Sciatic nerve (tissue), 2 donors: ENCODE results near the gene PTPRN2. TPM values are rescaled to one million over a fixed set of nuclear protein-coding genes. Genes with fewer than 3 reads are reported as not detected.
"Not testable (repeated sequence)": the region's sequence is repeated elsewhere in the genome, so short reads cannot be mapped to it uniquely, and the experiment has no call there.

ENCODE experiments used
- ATAC-seq: fragments of 200-7000 bp; cut with Tn5 transposase; one replicate; pipeline ENCODE4 v1.9.1; 2020; ENCODE audit warnings: mild to moderate bottlenecking, moderate library complexity
- DNase-seq: peaks from one replicate; pipeline ENCODE4 v3.0.0-alpha.2; 2020; ENCODE audit warnings: low spot score
- intact Hi-C: fragments of 100-400 bp; cut with DNase I; formaldehyde crosslinking; loops from one replicate; pipeline ENCODE4 v1.14.2; 2022
- total RNA-seq: library from RNA; stranded (reverse); fragmentation: NEBNext Ultra II Directional; extraction: Animal tissue kit (Norgen Biotek cat#: 25700); gene quantifications from one replicate; pipeline ENCODE4 v1.2.1, GENCODE V29; 2021
- donor health status: DM: no; HTN: no; CAD: no.
- donor health status: DM: no; HTN: no; CAD: no.

PTPRN2 gene
- total RNA-seq, 1 donor from 2014 or later = 12.7 TPM

DNA sequence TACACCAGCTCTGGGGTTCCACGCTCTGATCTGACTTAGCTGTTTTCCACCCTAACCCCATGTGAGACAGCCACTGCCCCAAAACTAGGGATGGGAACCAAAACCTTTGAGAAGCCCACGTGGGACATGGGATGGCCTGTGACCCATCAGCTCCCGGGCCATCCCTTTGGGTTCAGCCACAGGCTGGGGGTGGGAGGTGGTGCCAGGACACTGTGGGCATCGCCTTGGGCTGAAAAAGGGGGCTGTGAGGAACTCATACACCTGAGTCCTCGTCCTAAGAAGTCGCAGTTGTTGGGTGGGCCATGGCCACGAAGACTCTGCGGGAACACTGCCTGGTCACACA is 871.7 kb downstream of the PTPRN2 start:
- DNase-seq = no peak
- no peak for ATAC-seq
- intact Hi-C loops = no loop called here

GRCh38 chr7:157715071-157715937 is 872.3 kb downstream of the PTPRN2 start:
- ATAC-seq (no peak), DNase-seq (peak; percentile 42)
- intact Hi-C loops = no loop called here

- no peak for ATAC-seq
- peak; percentile 56 for DNase-seq
- intact Hi-C loops = no loop called here
These were observed 873.2 kb downstream of the PTPRN2 start for GRCh38 chr7:157714166-157715070.

GRCh38 chr7:157713591-157713990 is 874.0 kb downstream of the PTPRN2 start:
- ATAC-seq (no peak), DNase-seq (no peak)
- intact Hi-C loops = no loop called here

DNA sequence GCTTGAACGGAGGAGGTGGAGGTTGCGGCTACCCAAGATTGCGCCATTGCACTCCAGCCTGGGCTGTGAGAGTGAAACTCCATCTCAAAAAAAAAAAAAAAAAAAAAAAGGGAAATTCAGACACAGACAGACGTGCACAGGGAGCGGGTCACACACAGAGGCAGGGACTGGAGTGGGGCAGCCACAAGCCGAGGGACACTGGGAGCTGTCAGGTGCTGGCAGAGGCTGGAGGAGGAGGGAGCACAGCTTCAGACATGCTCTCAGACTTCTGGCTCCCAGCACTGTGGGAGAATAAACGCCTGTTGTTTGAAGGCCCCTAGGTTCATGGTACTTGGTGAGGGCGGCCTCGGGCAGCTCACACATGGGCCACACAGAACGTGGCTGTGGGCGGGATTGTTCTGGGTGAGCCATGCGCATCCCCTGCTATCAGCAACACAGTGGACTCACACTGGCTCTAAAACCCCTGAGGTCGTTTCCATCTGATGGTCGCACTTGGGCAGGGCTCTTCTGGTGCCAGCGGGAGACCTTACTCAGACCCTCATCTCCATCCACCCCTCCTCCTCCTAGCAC is 874.9 kb downstream of the PTPRN2 start:
- DNase-seq = no peak
- no peak for ATAC-seq
- intact Hi-C loops = no loop called here

- ATAC-seq (no peak), DNase-seq (no peak)
- intact Hi-C loops = no loop called here
These were observed 876.2 kb downstream of the PTPRN2 start for GRCh38 chr7:157711353-157711888.

DNA sequence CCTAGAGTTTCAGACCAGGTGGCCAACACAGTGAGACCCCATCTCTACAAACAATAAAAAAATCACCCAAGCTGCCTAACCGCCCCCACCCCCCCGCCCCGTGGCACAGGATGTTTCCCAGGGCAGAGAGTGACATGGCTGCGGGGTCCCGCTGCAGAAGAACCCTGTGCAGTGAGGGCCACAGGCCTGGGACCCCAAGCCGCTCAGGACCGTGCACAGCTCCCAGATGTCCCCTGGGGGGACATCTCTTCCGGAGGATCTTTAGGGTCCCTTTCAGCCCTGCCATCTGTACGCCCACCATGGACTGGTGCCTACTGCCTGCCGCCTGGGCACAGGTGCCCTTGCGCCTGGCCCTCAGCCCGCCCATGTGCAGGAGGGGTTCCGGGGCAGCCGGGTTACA is 877.2 kb downstream of the PTPRN2 start:
- intact Hi-C loops = no loop called here
- no peak for DNase-seq
- ATAC-seq = no peak

- intact Hi-C loops = no loop called here
- ATAC-seq = no peak
- DNase-seq = peak; percentile 35
These were observed 877.9 kb downstream of the PTPRN2 start for GRCh38 chr7:157709531-157710251.

- DNase-seq (no peak), ATAC-seq (no peak)
- intact Hi-C loops = no loop called here
These were observed 878.7 kb downstream of the PTPRN2 start for GRCh38 chr7:157708919-157709295.

GRCh38 chr7:157707983-157708918 is 879.4 kb downstream of the PTPRN2 start:
- no peak for ATAC-seq
- DNase-seq = peak; percentile 36
- intact Hi-C loops = no loop called here

DNA sequence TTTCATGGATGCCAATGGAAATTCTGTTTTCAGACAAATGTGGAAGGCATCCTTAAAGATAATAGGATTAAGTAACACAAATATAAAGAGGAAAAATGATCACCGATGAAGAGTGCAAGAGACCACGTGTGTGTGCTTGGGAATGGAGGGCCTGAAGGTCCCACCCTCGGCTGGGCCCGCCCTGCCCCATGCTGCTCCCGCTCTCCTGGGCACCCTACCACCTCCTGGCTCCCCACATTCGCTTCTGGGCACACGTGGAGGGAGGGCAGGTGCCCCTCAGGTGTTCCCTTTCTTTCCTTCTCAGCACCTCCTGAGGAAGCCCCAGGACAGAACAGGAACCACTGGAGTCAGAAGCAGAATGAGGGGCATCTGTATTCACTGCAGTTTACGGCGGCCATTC is 883.3 kb downstream of the PTPRN2 start:
- intact Hi-C loops = no loop called here
- no peak for ATAC-seq
- DNase-seq = no peak

DNA sequence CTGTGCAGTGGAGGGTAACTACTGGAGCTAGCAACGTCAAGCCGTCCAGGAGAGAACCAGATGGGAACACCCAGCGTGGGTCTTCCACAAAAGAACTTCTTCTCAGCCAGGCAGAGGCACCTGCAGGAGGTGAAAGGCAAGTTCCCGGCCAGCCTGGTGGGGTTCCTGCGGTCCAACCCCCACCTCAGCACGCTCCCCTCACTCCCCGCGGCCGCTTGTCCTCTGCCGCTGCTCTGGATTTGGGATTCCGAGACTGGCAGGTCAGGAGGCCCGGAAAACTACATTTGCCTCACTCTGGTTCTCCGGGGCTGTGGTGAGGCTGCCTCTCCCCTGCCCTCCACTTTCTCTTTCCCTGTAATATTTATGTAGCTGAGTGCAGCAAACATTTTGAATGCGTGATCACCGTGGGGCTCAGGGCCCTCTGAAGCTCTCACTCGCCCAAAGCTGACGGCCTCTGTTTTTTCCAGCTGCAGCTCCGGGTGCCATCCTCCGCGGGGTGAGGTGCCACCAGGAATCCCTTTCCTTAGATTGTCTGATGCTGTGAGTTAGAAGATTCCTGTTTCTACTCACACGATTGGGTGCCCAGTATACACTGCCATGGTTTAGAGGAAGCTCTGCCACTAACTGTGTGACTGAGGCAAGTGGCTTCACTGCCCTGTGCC is 884.0 kb downstream of the PTPRN2 start:
- DNase-seq = peak; percentile 41

GRCh38 chr7:157703131-157703530 is 884.5 kb downstream of the PTPRN2 start:
- intact Hi-C loops = no loop called here
- ATAC-seq (no peak), DNase-seq (peak; percentile 45)

More for the DNA sequence above, 884.0 kb downstream of the PTPRN2 start:
- intact Hi-C loops = no loop called here
- no peak for ATAC-seq

DNA sequence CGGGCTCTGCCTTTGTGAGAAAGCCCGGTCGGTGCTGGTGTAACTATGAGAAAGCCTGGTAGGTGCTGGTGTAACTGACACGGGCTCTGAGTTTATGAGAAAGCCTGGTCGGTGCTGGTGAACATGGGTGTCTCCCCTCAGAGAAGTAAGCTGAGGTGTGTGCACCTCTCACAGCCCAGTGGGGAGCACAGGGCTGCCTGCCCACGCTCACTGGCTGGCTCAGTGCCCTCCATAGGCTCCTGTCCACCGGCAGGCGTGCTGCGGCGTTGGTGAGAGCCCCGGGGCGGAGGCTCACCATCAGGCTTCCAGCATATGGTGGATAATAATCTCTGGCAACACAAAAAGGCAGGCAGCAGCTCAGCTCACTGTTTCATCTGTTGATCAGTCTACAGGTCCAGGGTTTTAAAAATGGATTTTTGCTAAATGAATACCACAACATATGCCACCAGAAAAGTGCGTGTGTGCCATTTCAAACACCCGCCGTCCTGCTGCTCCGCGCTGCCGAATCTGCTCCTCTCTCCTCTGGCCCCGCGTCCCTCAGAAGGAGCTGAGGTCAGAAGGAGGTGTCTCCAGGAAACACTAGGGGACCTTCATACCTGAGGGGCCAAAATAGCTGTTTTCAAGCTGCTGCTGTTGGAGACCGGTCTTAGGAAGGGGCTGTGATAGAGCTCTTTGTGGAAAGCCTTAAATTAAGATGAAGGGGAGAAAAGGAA is 885.2 kb downstream of the PTPRN2 start:
- DNase-seq = no peak

DNA sequence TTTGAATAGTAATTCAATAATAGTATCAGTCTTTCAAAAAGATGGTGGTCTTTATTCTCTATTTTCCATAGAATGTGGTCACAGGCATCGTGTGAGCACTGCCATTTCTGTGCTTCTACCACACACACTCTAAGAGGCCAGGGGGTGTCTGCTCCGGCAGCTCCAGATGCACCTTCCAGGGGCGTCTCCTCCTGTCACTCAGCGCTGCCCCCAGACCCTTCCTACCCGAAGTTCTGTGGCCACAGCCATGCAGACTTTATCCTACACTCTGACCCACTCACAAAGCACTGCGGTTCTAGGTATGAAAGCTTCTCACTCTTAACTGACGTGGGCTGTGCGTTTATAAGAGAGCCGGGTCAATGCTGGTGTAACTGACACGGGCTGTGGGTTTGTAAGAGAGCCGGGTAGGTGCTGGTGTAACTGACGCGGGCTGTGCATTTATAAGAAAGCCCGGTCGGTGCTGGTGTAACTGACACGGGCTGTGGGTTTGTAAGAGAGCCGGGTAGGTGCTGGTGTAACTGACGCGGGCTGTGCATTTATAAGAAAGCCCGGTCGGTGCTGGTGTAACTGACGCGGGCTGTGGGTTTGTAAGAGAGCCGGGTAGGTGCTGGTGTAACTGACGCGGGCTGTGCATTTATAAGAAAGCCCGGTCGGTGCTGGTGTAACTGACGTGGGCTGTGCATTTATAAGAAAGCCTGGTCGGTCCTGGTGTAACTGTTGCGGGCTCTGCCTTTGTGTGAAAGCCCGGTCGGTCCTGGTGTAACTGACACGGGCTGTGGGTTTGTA is 886.0 kb downstream of the PTPRN2 start:
- intact Hi-C loops, DNase-seq, ATAC-seq: not testable (repeated sequence)

More for the DNA sequence above, 885.2 kb downstream of the PTPRN2 start:
- no peak for ATAC-seq
- intact Hi-C loops = no loop called here
